ENCODE results near the gene PROC.
"Not testable (repeated sequence)": the region's sequence is repeated elsewhere in the genome, so short reads cannot be mapped to it uniquely, and the experiment has no call there.

Gene PROC

GRCh38 chr2:127429291-127429690, 11.1 kb downstream of the PROC start:
- DNase-seq = no peak

DNA sequence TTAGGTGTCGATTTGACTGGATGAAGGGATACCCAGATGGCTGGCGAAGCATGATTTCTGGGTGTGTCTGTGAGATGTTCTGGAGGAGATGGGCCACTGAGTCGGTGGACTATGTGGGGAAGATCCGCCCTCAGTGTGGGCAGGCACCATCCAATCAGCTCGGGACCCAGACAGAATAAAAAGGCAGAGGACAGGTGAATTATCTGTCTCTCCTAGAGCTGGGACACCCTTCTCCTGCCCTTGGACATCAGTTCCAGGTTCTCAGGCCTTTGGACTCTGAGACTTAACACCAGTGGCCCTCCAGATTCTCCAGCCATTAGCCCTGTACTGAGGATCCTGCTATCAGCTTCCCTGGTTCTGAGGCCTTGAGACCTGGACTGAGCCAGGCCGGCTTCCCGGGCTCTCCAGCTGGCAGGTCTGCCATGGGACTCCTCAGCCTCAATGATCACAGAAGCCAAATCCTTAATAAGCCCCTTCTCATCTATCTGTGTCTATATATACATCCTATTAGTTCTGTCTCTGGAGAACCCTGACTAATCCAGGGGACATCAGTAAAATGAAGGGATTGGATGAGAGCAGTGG, 11.7 kb downstream of the PROC start:
- no peak for DNase-seq

DNA sequence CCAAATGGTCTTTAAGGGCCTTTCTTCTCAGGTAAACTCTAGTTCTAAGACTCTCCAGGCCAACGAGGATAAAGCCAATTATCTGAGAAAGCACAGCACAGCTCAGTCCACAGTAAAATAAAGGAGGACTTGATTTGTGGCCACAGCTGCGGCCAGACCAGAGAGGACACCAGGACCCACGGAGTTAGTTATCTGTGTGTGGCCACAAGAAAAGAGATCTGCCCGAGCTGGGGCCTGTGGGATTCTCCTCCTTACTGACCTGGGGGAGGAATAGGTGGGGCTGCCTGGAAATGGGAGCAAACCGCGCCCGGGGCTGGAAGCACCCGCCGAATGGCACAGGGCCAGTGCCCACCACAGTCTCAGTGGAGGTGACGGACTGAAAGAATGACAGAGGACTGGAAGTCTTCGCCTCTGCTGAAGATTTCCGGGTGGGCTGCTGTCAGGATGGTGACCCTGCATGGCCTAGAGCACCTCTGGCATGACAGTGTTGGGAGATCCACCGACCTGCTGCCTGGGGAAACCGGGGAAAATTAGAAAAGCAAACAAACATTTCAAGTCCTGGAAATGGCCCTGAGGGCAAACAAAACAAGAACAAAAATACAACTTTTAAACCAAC, 13.3 kb downstream of the PROC start:
- no peak for DNase-seq

- no peak for DNase-seq
Measured at GRCh38 chr2:127434515-127434914, 16.3 kb downstream of the PROC start.

GRCh38 chr2:127437056-127437455, 18.8 kb downstream of the PROC start:
- DNase-seq = no peak

DNA sequence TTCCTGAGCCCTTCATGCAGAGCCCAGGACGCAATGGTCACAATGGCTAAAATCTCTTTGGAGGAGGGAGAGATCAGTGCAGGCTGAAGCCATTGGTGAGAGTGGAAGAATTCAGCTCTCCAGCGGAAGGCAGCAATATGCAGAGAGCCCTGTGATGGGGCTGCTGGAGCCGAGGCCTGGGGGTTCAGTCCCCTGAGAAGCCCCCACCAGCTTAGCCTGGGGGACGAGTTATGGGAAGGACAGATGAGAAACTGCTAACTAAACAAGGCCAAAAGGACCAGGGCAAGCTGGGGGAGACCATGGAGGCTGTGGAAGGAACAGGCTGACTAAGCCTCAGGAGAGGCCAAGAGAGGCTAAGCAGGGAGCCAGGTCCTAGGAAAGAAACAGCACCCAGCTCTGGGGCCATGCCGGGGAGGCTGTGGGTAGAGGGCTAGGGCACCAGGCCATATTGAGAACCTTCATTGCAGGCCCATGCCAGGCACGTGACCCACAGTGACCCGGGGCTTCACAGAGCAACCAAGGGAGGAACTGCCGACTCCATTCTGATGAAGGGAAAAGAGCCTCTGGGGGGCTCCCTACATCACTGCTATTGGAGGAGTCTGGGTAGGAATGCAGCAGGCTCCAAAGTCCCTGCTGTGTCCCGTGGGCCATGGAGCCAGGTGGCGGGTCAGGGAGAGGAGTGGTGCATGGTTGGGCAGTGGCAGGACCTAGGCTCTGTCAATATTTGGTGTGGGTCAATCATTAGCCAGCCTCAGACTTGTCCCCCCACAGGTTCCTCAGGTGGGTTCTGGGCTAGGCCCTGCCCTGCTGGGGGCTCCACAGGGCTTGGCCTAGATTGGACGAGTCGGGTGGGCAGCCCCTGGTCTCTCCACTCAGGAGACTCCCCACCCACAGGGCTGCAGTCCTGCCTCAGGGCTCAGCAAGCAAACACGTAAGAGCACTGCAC, 19.8 kb downstream of the PROC start:
- DNase-seq = no peak

DNA sequence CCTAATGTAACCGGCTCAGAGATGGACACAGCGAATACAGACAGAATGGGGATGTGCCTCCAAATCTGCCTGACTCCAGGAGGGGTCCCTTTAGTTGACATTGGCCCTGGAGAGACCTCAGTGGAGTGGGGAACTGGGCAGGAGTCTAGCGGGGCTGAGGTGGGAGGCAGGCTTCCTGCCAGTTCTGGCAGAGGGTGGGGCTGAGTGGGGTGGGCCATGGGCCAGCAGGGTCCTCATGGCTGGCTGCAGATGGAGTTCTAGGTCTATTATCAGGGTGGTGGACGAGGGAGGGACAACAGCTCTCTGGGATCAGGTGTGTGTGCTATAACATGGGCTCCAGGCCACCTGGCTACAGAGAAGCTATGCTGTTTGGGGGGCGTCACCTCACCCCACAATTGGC, 21.1 kb downstream of the PROC start:
- DNase-seq = no peak

DNA sequence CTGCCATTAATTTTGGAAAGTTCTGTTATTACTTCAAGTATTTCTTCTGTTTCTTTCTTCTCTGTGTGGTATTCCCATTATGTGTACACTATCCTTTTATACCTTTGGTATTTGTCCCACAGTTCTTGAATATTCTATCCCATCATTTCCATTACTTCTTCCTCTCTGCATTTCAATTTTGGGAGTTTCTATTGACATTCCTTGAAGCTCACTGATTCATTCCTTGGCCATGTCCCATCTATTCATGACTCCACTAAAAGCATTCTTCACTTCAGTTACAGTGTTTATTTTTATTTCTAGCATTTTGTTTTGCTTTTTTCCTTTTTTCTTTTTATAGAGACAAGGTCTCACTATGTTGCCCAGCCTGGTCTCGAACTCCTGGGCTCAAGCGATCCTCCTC, 30.3 kb downstream of the PROC start:
- DNase-seq = no peak

DNA sequence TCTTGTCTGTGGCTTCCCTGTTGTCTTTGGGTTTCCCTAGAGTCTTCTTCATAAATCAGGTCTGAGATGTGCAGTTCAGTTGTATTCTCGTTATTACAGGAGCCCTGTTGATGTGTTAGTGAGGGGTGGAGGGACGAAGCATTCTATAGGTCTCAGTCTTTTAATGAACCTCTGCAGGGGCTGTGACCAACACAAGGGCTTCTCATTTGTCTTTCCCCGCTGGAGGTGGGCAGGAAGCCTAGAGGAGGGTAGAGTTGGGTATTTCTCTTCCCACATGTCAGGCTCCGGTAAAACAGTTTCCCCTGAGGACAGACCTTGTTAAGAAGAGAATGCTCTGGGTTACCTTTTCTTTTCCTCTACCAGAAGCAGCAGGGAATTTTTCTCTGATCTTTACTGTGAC, 31.2 kb downstream of the PROC start:
- peak; percentile 5 for DNase-seq

DNA sequence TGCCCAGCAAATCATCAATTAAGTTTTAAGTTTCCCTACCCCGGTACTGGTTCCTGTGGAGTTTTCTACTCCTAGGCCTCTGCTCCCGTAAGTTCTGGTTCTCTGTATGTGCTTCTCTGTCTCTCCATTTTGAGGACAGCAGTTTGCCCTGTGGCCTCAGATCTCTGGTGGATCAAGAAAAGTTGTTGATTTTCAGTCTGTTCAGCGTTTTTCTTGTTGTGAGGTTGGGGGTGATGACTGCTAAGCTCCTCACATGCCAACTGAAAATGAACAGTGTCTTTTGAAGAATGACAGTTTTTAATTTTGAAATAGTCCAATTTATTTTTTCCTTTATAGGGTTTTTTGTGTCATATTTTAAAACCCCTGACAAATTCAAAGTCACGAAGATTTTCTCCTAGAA, 31.7 kb downstream of the PROC start:
- no peak for DNase-seq

GRCh38 chr2:127451981-127452380, 33.8 kb downstream of the PROC start:
- no peak for DNase-seq

- not testable (repeated sequence) for DNase-seq
Measured at GRCh38 chr2:127452423-127452822, 34.2 kb downstream of the PROC start.

- DNase-seq = no peak
Measured at GRCh38 chr2:127453013-127453391, 34.8 kb downstream of the PROC start.

DNA sequence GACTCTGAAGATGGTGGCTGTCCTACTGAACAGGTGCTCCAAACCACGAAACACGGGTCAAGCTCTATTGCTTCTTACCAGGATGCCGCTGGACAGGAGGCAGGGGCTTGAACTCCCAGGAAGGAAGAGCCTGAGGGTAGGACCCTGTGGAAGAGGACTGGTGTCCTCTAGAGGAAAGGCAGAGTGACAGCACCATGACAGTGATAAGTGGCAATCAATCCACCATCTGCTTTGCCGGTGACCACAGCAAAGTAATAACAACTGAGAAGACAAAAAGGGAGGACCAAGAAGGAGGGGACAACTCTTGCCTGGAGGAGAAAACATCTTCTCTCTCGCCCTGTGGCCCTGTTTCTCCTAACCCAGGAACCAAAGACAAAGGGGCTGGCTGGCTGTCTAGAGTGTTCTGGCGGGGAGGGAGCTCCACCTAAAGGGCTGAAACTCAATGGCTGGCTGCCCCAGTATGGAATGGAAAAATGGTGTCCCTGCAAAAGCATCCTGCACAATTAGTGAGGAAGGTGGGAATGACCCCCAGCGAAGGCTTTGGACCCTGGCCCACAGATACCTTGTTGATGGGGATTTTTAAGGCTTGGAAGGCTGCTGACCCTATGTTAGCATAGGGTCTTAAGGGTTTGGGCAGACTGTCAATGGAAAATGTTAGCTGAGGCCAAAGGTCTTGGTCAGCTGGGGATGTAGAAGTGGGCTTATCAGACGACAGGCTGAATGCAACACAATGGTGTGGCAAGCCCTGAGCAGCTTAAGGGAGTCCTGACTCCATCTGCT, 35.4 kb downstream of the PROC start:
- DNase-seq = no peak

- no peak for DNase-seq
Measured at GRCh38 chr2:127454595-127455565, 36.7 kb downstream of the PROC start.

- DNase-seq = no peak
Measured at GRCh38 chr2:127455566-127456493, 37.6 kb downstream of the PROC start.

DNA sequence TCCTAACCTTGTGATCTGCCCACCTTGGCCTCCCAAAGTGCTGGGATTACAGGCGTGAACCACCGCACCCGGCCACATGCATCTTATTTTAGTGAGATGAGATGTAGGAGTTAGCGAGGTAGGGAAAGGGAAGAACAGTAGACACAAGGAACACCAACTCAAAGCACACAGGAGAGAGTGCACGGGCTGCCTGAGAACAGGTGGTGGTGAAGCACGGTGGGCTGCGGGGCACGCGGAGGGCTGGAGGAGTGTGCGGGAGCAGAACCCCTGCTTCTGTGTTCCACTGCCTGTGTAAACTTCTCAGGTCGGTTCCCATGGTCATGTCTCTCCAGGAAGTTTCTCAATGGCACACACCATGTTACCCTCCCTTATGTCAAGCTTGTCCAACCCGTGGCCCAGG, 38.7 kb downstream of the PROC start:
- DNase-seq = no peak

GRCh38 chr2:127462461-127462860, 44.2 kb downstream of the PROC start:
- no peak for DNase-seq

DNA sequence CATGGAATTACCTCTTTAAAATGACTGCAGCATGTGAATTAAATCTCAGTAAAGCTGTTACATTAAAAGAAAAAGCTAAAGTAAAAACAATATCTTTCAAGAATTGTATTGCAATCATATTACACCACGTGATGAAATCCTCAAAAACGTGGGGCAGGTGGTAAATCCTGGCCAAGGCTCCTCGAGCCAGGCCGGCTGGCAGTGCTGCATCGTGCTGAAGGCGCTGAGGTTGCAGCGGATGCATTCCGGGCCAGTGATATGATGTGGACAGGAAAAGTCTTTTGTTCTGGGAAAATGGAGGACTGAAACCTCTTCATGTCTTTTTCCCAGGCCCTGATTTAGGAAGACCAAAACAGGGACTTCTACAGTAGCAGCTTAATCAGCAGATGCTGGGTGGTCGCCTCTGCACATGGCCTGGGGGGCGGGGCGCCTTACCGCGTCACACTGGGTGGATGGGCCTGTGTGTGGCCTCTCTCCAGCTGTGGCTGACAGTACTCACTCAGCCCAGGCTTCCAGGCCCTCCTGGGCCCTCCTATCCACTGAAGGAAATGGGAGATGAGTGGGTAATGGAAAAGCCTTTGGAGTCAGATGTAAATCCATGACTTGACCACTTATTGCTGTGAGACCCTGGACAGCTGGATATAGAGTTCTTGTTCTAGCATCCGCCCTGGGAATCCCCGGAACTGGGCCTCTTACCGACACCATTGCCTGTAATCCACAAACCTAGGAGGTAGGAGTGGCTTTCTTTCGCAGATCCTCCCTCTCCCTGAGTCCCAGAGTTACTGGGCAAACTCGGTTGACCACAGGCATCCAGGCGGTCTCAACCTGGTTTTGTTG, 45.1 kb downstream of the PROC start:
- DNase-seq = no peak

Measured in NCI-H345 (cell line).